Thyroid gland (tissue), 4 donors: Measurements from ENCODE around the gene ADAM12. TPM values are rescaled to one million over a fixed set of nuclear protein-coding genes. Genes with fewer than 3 reads are reported as not detected.

Experiments used
- DNase-seq, 2 donors: peaks; one replicate each; pipeline ENCODE4 v3.0.0-alpha.2; 2019
- H3K27ac ChIP-seq, 3 donors: fragments of 200-600 bp; sonication (generic); 1 replicate in 2 of 3; 2 replicates in 1 of 3; pipeline ENCODE4 v1.5.1; 2016 to 2019; ENCODE audit warnings: mild to moderate bottlenecking in 1 of 3, moderate library complexity in 1 of 3
- H3K27me3 ChIP-seq: fragments of 200-600 bp; sonication (generic); one replicate; pipeline ENCODE4 v1.5.1; 2019
- H3K36me3 ChIP-seq, 2 donors: fragments of 200-600 bp; sonication (generic); one replicate each; pipeline ENCODE4 v1.5.1; 2016 to 2019
- H3K4me1 ChIP-seq, 2 donors: fragments of 200-600 bp; sonication (generic); one replicate each; pipeline ENCODE4 v1.5.1; 2017 to 2019
- H3K4me3 ChIP-seq, 3 donors: fragments of 200-600 bp; sonication (generic); replicated peaks in 1 of 3; 1 replicate in 2 of 3; 2 replicates in 1 of 3; pipeline ENCODE4 v1.5.1; 2016; ENCODE audit warnings: mild to moderate bottlenecking in 1 of 3
- H3K9me3 ChIP-seq: fragments of 200-600 bp; sonication (generic); one replicate; pipeline ENCODE4 v1.5.1; 2017
- POLR2A ChIP-seq, 2 donors: fragments of 450-650 bp; IDR thresholded peaks; one replicate each; pipeline ENCODE4 v1.6.1; 2017; ENCODE audit warnings: antibody characterized with exemption in 2 of 2, mild to moderate bottlenecking in 2 of 2, moderate library complexity in 1 of 2
- WGBS, 2 donors: methylation state at CpG; one replicate each; pipeline ENCODE4 v1.1.5; 2017; 5-methylcytosine and 5-hydroxymethylcytosine counted together
- intact Hi-C: fragments of 100-400 bp; cut with DNase I; formaldehyde crosslinking; loops from one replicate; pipeline ENCODE4 v1.15.1; 2023
- total RNA-seq, 4 donors: library from RNA; depleted of rRNA; stranded (reverse); fragments of >200 nt; gene quantifications; one replicate each; pipeline ENCODE4 v1.2.3, GENCODE V29; 2016
- TF ChIP-seq, protein P1 (sequence below), 6 experiments: fragments of 200-600 bp in 3 of 6; fragments of 450-650 bp in 3 of 6; sonication (generic) in 3 of 6; IDR thresholded peaks; one replicate each; pipeline ENCODE4 v1.5.1; 2016 to 2019; ENCODE audit warnings: antibody characterized with exemption in 6 of 6, mild to moderate bottlenecking in 2 of 6, inconsistent platforms in 1 of 6, moderate library complexity in 1 of 6

ADAM12 gene
- total RNA-seq, 4 donors from 2014 or later: 0.20 to 0.94 (median 0.63) TPM

DNA sequence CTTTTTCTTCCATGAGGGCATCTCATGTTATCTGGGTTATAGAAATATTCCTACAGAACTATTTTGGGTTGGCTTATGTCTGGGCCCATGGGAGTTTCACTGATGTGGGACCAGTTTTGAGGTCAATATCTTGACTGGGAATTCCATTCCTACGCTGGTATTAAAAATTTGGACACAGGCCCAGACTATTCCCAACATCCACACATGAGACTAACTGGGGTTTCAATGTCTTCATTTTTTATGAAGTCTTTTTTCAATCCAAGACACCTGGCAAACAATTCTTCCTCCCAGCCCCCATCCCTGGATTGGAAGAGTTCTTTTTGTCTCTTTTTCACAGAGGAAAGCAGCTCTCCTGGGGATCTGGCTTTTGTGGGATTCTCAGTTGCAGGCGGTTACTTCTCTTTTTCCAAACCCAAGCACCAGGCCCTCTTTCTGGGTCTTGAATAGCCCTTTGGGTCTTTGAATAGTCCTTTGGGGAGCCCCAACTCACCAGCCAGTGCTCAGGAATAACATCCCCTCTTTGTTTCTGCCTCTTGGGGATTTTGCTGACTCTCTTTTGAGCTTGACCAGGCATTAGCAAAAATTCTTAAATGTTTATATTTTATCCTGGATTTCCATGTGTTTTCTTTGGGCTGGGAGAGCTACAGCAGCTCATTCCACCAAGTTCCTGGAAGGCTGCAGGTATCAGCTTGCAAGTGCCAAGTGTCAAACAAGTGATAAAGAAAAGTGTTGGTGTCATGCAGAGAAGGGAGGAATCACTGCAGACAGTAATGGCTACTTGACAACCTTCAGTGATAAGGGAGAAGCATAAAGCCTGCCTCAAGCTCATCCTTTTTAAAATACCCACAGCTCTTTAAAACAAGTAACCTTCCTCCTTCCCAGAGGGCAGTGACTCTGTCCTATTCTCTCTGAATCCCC is 234.3 kb downstream of the ADAM12 start:
- H3K9me3 ChIP-seq: no peaks in the 10 kb centered on the region
- no peak for DNase-seq
- no peak overlapping the region for H3K27ac ChIP-seq
- no peaks in the 10 kb centered on the region for H3K4me1 ChIP-seq
- 48 to 53% methylated on average over 2 of the region's 2 CpGs for WGBS, 2 donors
- no peaks in the 10 kb centered on the region for H3K27me3 ChIP-seq
- no peak overlapping the region for H3K4me3 ChIP-seq
- H3K36me3 ChIP-seq: no peaks in the 10 kb centered on the region
- intact Hi-C loops: no loop called here
- TF ChIP-seq, protein P1, sequence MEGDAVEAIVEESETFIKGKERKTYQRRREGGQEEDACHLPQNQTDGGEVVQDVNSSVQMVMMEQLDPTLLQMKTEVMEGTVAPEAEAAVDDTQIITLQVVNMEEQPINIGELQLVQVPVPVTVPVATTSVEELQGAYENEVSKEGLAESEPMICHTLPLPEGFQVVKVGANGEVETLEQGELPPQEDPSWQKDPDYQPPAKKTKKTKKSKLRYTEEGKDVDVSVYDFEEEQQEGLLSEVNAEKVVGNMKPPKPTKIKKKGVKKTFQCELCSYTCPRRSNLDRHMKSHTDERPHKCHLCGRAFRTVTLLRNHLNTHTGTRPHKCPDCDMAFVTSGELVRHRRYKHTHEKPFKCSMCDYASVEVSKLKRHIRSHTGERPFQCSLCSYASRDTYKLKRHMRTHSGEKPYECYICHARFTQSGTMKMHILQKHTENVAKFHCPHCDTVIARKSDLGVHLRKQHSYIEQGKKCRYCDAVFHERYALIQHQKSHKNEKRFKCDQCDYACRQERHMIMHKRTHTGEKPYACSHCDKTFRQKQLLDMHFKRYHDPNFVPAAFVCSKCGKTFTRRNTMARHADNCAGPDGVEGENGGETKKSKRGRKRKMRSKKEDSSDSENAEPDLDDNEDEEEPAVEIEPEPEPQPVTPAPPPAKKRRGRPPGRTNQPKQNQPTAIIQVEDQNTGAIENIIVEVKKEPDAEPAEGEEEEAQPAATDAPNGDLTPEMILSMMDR (IDR thresholded peaks at IDR 0.05): no peak
- TF ChIP-seq POLR2A (IDR thresholded peaks at IDR 0.05): no peak

- intact Hi-C loops: no loop called here
- Histone ChIP-seq H3K27me3 (no peaks in the 10 kb centered on the region), H3K9me3 (no peaks in the 10 kb centered on the region), H3K27ac (no peak overlapping the region), H3K4me3 (no peak overlapping the region), H3K4me1 (peaks cover 6 to 7% of the 10 kb centered on the region in 2 donors), H3K36me3 (no peaks in the 10 kb centered on the region)
- TF ChIP-seq, protein P1 (IDR thresholded peaks at IDR 0.05): no peak
- no peak for TF ChIP-seq POLR2A (IDR thresholded peaks at IDR 0.05)
- no peak for DNase-seq
- 60 to 63% methylated on average over 7 of the region's 7 CpGs for WGBS, 2 donors
Observed at GRCh38 chr10:126147866-126148587, 240.2 kb downstream of the ADAM12 start.

DNA sequence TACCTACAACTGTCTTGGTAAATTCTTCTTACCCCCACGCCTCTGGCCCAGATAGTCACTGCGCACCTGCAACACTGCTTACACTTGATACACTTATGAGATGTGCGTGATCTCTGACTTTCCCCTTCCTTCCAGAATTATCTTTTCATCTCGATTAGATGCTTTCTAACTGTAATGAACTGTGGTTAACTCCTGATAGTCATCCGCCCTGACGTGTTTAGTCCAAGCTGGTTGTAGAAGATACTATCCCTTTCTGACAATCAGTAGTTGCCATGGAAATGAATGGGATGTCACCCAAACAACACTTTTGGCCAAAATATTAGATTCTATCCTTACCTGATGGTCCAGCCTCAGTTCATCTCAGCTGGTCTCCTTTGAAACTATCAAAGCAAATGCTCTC is 241.5 kb downstream of the ADAM12 start:
- peaks cover 6 to 7% of the 10 kb centered on the region in 2 donors for H3K4me1 ChIP-seq
- no peaks in the 10 kb centered on the region for H3K9me3 ChIP-seq
- DNase-seq: no peak
- intact Hi-C loops: no loop called here
- TF ChIP-seq POLR2A (IDR thresholded peaks at IDR 0.05): no peak
- TF ChIP-seq, protein P1 (IDR thresholded peaks at IDR 0.05): no peak
- no peaks in the 10 kb centered on the region for H3K36me3 ChIP-seq
- H3K27me3 ChIP-seq: no peaks in the 10 kb centered on the region
- no peak overlapping the region for H3K27ac ChIP-seq
- WGBS, 2 donors: 96 to 97% methylated on average over 6 of the region's 6 CpGs
- H3K4me3 ChIP-seq: no peak overlapping the region

- WGBS, 2 donors: 94% methylated on average over 2 of the region's 2 CpGs
- TF ChIP-seq, protein P1 (IDR thresholded peaks at IDR 0.05): no peak
- TF ChIP-seq POLR2A (IDR thresholded peaks at IDR 0.05): no peak
Observed at GRCh38 chr10:126143117-126143516, 245.2 kb downstream of the ADAM12 start.

More at GRCh38 chr10:126143117-126143516, 245.2 kb downstream of the ADAM12 start:
- Histone ChIP-seq H3K4me1 (peaks cover 3% of the 10 kb centered on the region in 2 donors), H3K27me3 (no peaks in the 10 kb centered on the region), H3K4me3 (no peak overlapping the region), H3K36me3 (no peaks in the 10 kb centered on the region), H3K27ac (no peak overlapping the region), H3K9me3 (no peaks in the 10 kb centered on the region)
- intact Hi-C loops: no loop called here
- no peak for DNase-seq
